Measurements from ENCODE around the gene VAV3.

The VAV3 gene

DNA sequence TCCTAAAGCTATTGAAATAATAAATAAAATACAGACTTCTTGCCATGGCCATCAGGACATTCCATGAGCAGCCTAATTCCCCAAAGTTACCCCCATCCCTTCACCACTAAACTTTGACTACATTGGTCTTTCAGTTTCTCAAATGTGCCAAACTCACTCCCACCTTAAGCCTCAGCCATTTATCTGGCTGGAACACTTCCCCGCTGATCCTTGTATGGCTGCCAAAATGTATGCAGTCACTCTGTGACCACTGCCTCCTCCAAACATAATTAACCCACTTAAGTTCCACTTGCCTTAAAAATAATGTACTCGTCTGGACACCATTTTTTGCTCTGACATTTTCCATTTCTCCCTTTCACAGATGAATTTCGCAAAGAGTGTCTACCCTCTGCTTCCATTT lies 416.7 kb downstream of the VAV3 start:
- Histone ChIP-seq H3K4me2 (ENCODE audit: low read length) (no peak overlapping the region), H3K27ac (ENCODE audit: low read depth, low read length) (no peak overlapping the region), H3K9me3 (ENCODE audit: control insufficient read depth, insufficient read depth, low read length) (no peaks in the 10 kb centered on the region), H3F3A (ENCODE audit: control insufficient read depth, insufficient read depth) (no peaks in the 10 kb centered on the region), H3K4me1 (ENCODE audit: control insufficient read depth, low read length) (peaks cover 13% of the 10 kb centered on the region; the same call in 1 of the 2 replicates), H3K79me2 (ENCODE audit: control insufficient read depth, low read length) (no peaks in the 10 kb centered on the region), H3K4me3 (ENCODE audit: low read length) (no peak overlapping the region), H4K20me1 (ENCODE audit: control insufficient read depth, insufficient read depth, low read depth, low read length) (no peaks in the 10 kb centered on the region), H3K27me3 (ENCODE audit: control insufficient read depth, low read length) (no peaks in the 10 kb centered on the region), H3K36me3 (ENCODE audit: control insufficient read depth, low read length) (no peaks in the 10 kb centered on the region), H3K9me2 (replicated peaks; ENCODE audit: control insufficient read depth, low read length) (no peaks in the 10 kb centered on the region)
- no peak for TF ChIP-seq EZH2phosphoT487 (IDR thresholded peaks at IDR 0.05; ENCODE audit: borderline replicate concordance, low read length)
- TF ChIP-seq, protein P1, sequence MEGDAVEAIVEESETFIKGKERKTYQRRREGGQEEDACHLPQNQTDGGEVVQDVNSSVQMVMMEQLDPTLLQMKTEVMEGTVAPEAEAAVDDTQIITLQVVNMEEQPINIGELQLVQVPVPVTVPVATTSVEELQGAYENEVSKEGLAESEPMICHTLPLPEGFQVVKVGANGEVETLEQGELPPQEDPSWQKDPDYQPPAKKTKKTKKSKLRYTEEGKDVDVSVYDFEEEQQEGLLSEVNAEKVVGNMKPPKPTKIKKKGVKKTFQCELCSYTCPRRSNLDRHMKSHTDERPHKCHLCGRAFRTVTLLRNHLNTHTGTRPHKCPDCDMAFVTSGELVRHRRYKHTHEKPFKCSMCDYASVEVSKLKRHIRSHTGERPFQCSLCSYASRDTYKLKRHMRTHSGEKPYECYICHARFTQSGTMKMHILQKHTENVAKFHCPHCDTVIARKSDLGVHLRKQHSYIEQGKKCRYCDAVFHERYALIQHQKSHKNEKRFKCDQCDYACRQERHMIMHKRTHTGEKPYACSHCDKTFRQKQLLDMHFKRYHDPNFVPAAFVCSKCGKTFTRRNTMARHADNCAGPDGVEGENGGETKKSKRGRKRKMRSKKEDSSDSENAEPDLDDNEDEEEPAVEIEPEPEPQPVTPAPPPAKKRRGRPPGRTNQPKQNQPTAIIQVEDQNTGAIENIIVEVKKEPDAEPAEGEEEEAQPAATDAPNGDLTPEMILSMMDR (IDR thresholded peaks at IDR 0.05; ENCODE audit: low read depth, low read length, poor library complexity, severe bottlenecking): no peak

DNA sequence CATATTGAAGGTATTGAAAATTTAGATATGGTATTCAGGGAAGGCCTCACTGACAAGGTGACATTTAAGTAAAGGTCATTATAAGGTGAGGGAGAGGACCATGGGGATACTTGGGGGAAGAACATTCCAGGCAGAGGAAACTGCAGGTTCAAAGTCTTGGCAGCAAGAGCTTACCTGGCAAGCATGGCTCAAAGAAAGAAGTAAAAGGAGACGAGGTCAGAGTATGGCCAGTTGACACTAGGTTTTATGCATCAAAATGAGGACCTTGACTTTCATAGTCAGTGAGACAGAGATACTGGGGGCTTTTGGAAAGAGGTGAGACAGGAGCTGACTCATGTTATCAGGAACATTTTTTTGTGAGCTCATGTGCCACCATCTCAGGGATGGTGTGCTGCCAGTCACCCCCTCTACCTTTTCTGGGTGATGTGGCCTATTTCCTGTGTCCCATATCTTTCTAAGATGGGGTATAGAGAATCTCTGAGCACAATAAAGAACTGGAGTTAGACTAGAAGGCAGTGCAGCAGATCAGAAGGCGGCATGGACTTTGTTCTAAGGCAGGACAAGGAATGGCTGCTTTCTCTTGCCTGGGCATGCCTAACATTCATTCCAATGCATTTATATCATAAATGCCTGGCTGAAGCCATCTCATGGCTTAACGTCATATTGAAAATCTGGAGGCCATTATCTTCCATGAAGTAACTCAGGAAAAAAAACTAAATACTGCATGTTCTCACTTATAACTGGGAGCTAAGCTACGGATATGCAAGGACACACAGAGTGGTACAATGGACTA lies 417.4 kb downstream of the VAV3 start:
- peaks cover 13% of the 10 kb centered on the region; the same call in 1 of the 2 replicates for H3K4me1 ChIP-seq (ENCODE audit: control insufficient read depth, low read length)
- no peak overlapping the region for H3K4me2 ChIP-seq (ENCODE audit: low read length)
- H3K27ac ChIP-seq (ENCODE audit: low read depth, low read length): no peak overlapping the region
- H3K36me3 ChIP-seq (ENCODE audit: control insufficient read depth, low read length): no peaks in the 10 kb centered on the region
- no peaks in the 10 kb centered on the region for H3F3A ChIP-seq (ENCODE audit: control insufficient read depth, insufficient read depth)
- H3K4me3 ChIP-seq (ENCODE audit: low read length): no peak overlapping the region
- H3K9me2 ChIP-seq (replicated peaks; ENCODE audit: control insufficient read depth, low read length): no peaks in the 10 kb centered on the region
- no peaks in the 10 kb centered on the region for H4K20me1 ChIP-seq (ENCODE audit: control insufficient read depth, insufficient read depth, low read depth, low read length)
- no peaks in the 10 kb centered on the region for H3K27me3 ChIP-seq (ENCODE audit: control insufficient read depth, low read length)
- no peaks in the 10 kb centered on the region for H3K9me3 ChIP-seq (ENCODE audit: control insufficient read depth, insufficient read depth, low read length)
- TF ChIP-seq EZH2phosphoT487 (IDR thresholded peaks at IDR 0.05; ENCODE audit: borderline replicate concordance, low read length): no peak
- TF ChIP-seq, protein P1 (IDR thresholded peaks at IDR 0.05; ENCODE audit: low read depth, low read length, poor library complexity, severe bottlenecking): no peak
- no peaks in the 10 kb centered on the region for H3K79me2 ChIP-seq (ENCODE audit: control insufficient read depth, low read length)

DNA sequence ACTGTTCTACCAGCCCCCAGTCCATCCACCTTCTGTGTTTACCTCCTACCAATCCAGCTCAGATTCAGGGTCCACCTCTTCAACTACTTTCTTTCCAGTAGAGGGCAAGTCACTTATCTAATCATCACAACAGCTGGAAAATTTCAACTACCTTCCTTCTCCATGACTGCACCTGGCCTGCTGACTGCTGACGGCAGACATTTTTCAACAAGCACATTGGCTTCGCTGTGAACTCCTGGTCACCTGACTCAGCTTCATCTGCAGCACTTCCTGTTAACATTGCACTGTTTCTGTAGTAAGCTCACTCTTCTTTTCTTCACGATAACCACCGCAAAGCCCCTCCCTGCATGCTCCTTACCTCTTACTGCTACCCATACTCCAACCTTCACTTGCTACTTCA lies 418.4 kb downstream of the VAV3 start:
- H3K9me3 ChIP-seq (ENCODE audit: control insufficient read depth, insufficient read depth, low read length): no peaks in the 10 kb centered on the region
- H3F3A ChIP-seq (ENCODE audit: control insufficient read depth, insufficient read depth): no peaks in the 10 kb centered on the region
- H3K4me2 ChIP-seq (ENCODE audit: low read length): no peak overlapping the region
- no peak for TF ChIP-seq EZH2phosphoT487 (IDR thresholded peaks at IDR 0.05; ENCODE audit: borderline replicate concordance, low read length)
- TF ChIP-seq, protein P1 (IDR thresholded peaks at IDR 0.05; ENCODE audit: low read depth, low read length, poor library complexity, severe bottlenecking): no peak
- no peaks in the 10 kb centered on the region for H3K9me2 ChIP-seq (replicated peaks; ENCODE audit: control insufficient read depth, low read length)
- H3K27ac ChIP-seq (ENCODE audit: low read depth, low read length): no peak overlapping the region
- peaks cover 13% of the 10 kb centered on the region; the same call in 1 of the 2 replicates for H3K4me1 ChIP-seq (ENCODE audit: control insufficient read depth, low read length)
- no peaks in the 10 kb centered on the region for H3K79me2 ChIP-seq (ENCODE audit: control insufficient read depth, low read length)
- H3K27me3 ChIP-seq (ENCODE audit: control insufficient read depth, low read length): no peaks in the 10 kb centered on the region
- no peaks in the 10 kb centered on the region for H3K36me3 ChIP-seq (ENCODE audit: control insufficient read depth, low read length)
- H4K20me1 ChIP-seq (ENCODE audit: control insufficient read depth, insufficient read depth, low read depth, low read length): no peaks in the 10 kb centered on the region
- H3K4me3 ChIP-seq (ENCODE audit: low read length): no peak overlapping the region
